Endothelial cell of umbilical vein (primary cell): Measurements from ENCODE around the gene EFTUD2.

Source experiments
- CTCF ChIP-seq, 2 donors: IDR thresholded peaks; 1 replicate in 1 of 2; 2 replicates in 1 of 2; pipeline ENCODE4 v1.5.1; 2011; ENCODE audit warnings: low read length in 2 of 2, mild to moderate bottlenecking in 2 of 2, moderate library complexity in 2 of 2, control low read depth in 1 of 2, inconsistent platforms in 1 of 2, low read depth in 1 of 2; ENCODE audit not compliant: insufficient read depth in 1 of 2; ENCODE audit errors: extremely low read depth in 1 of 2
- MAX ChIP-seq: IDR thresholded peaks from 2 replicates; pipeline ENCODE4 v1.6.1; 2011; ENCODE audit not compliant: insufficient read depth, insufficient read length
- MYC ChIP-seq: IDR thresholded peaks from one replicate; pipeline ENCODE4 v1.6.1; 2011; ENCODE audit warnings: mild to moderate bottlenecking, low read depth, low read length
- POLR2A ChIP-seq: IDR thresholded peaks from 2 replicates; pipeline ENCODE4 v1.6.1; 2012; ENCODE audit warnings: low read depth, mild to moderate bottlenecking, control low read depth, low read length
- POLR2AphosphoS5 ChIP-seq: IDR thresholded peaks from 2 replicates; pipeline ENCODE4 v1.6.1; 2012; ENCODE audit warnings: low read depth, mild to moderate bottlenecking, control low read depth, low read length, moderate library complexity; ENCODE audit not compliant: insufficient read depth

GRCh38 chr17:44909681-44910144 is 10.5 kb upstream of the EFTUD2 start:
- TF ChIP-seq CTCF (IDR thresholded peaks at IDR 0.05; ENCODE audit: extremely low read depth in 1 of 2, insufficient read depth in 1 of 2, low read depth in 1 of 2, low read length in 2 of 2), result no peak
- TF ChIP-seq POLR2A, result no peak
- TF ChIP-seq MAX, result no peak
- no peak for TF ChIP-seq MYC
- TF ChIP-seq POLR2AphosphoS5, result no peak
